ENCODE results near the gene UBL4A. TPM values are rescaled to one million over a fixed set of nuclear protein-coding genes. Genes with fewer than 3 reads are reported as not detected.
A peak's percentile ranks its signal among the peaks of the same experiment; 100 is the strongest.

The UBL4A gene
- total RNA-seq, 1 donor: 31.5 TPM

DNA sequence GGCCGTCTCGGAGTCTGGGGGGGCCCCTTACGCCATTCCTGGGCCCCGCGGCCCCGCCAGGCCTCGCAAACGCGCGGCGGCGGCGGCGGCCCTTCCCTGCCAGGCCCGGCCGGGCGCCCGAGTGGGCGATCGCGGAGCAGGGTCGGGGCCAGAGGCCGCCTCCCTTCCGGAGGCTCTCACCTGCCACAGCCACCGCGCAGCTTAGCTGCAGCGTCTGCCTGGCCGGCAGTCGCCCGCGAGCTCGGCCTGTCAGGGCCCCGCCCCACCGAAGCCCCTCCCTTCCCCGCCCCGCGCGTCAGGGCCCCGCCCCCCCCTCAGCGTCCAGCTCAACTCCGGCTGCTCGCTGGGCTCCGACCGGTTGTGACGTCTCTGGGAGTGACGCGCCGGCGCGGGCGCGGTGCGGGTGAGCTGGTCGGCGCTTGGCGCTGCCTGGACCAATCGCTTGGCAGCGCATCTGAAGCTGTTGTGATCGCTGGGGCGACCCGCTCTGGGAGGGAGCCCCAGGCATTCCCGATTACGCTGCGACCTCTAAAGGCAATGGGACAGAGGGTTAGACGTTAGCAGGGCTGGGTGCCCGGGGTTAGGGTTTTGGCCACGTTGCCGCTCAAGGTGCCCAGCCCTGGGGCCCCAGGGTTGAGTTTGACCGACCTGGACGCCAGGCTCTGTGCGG, 4.1 kb upstream of the UBL4A start, which contains the start of gene SLC10A3:
SLC10A3 (minus strand) TSS at position 216 of the 670 bp plus-strand sequence. CDS start 1,689 bp downstream, outside the sequence.
- Histone ChIP-seq H3K27me3 (ENCODE audit: insufficient read depth, low read length) (no peaks in the 10 kb centered on the region), H3K4me1 (ENCODE audit: insufficient read depth, low read length) (peaks cover 10% of the 10 kb centered on the region), H3K4me2 (ENCODE audit: insufficient read depth, low read length) (peak within 1 kb of the TSS; percentile 84), H2AFZ (ENCODE audit: low read length) (peak within 1 kb of the TSS; percentile 67), H3K4me3 (ENCODE audit: insufficient read depth, low read length) (peak within 1 kb of the TSS; percentile 73), H3K79me2 (ENCODE audit: insufficient read depth, low read length) (peaks cover 15% of the 10 kb centered on the region), H3K9me3 (ENCODE audit: low read depth, low read length) (no peaks in the 10 kb centered on the region), H4K20me1 (ENCODE audit: insufficient read depth, low read length) (peaks cover 7% of the 10 kb centered on the region), H3K27ac (ENCODE audit: low read depth, low read length) (peak within 1 kb of the TSS; percentile 69), H3K36me3 (ENCODE audit: insufficient read depth, low read length) (peaks cover 11% of the 10 kb centered on the region)
- TF ChIP-seq, protein P1, sequence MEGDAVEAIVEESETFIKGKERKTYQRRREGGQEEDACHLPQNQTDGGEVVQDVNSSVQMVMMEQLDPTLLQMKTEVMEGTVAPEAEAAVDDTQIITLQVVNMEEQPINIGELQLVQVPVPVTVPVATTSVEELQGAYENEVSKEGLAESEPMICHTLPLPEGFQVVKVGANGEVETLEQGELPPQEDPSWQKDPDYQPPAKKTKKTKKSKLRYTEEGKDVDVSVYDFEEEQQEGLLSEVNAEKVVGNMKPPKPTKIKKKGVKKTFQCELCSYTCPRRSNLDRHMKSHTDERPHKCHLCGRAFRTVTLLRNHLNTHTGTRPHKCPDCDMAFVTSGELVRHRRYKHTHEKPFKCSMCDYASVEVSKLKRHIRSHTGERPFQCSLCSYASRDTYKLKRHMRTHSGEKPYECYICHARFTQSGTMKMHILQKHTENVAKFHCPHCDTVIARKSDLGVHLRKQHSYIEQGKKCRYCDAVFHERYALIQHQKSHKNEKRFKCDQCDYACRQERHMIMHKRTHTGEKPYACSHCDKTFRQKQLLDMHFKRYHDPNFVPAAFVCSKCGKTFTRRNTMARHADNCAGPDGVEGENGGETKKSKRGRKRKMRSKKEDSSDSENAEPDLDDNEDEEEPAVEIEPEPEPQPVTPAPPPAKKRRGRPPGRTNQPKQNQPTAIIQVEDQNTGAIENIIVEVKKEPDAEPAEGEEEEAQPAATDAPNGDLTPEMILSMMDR (IDR thresholded peaks at IDR 0.05; ENCODE audit: extremely low read depth, low read depth, low read length): no peak
- DNase-seq (ENCODE audit: insufficient read length, low spot score, missing footprints): peak; percentile 100

DNA sequence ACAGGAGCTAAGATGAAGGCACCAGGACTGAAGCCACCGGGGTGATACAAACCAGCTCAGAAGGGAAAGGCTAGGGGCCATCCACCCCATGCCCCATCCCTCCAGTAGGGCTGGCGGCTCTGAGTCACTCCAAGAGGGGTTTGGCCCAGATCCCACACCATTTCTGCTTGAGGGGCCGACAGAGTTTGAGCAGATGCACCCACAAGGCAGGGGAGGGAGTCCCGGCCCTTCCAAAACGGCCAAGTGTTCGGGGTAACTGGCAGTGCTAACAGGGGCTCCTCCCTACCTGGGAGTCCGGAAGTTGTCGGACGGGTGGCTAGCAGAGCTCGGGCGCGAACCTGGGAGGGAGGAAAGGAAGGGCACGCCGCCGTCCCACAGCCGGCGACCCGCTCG, 3.6 kb upstream of the UBL4A start:
- H2AFZ ChIP-seq (ENCODE audit: low read length): peak overlapping the region; percentile 47
- TF ChIP-seq, protein P1 (IDR thresholded peaks at IDR 0.05; ENCODE audit: extremely low read depth, low read depth, low read length): no peak

DNA sequence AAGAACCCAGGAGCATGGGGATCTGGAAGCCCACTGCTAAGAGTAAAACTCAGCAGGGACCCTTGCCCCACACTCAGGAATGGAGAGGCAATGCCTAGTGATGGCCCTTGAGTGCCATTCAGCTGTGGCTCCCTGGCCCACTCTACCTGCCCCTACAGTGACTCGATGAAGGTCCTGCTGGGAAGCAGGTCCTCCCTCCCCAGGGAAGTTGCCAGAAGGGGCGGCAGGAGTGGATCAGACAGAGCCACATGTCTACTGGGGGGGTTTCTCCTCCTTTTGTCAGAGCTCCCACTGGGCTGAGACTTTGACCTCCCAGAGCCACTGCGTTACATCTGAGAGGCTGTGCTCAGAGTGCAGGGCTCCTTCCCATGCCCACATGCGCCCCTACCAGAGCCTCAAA, 2.8 kb upstream of the UBL4A start:
- peak; percentile 58 for DNase-seq (ENCODE audit: insufficient read length, low spot score, missing footprints)
- Histone ChIP-seq H3K9me3 (ENCODE audit: low read depth, low read length) (no peaks in the 10 kb centered on the region), H3K4me3 (ENCODE audit: insufficient read depth, low read length) (peak overlapping the region; percentile 73), H4K20me1 (ENCODE audit: insufficient read depth, low read length) (peaks cover 7% of the 10 kb centered on the region), H3K27ac (ENCODE audit: low read depth, low read length) (no peak overlapping the region), H3K4me2 (ENCODE audit: insufficient read depth, low read length) (peak overlapping the region; percentile 84), H3K27me3 (ENCODE audit: insufficient read depth, low read length) (no peaks in the 10 kb centered on the region), H3K36me3 (ENCODE audit: insufficient read depth, low read length) (peaks cover 19% of the 10 kb centered on the region), H2AFZ (ENCODE audit: low read length) (no peak overlapping the region), H3K4me1 (ENCODE audit: insufficient read depth, low read length) (peaks cover 10% of the 10 kb centered on the region), H3K79me2 (ENCODE audit: insufficient read depth, low read length) (peaks cover 22% of the 10 kb centered on the region)
- TF ChIP-seq, protein P1 (IDR thresholded peaks at IDR 0.05; ENCODE audit: extremely low read depth, low read depth, low read length): no peak

More for the DNA sequence above, 3.6 kb upstream of the UBL4A start:
- H3K4me3 ChIP-seq (ENCODE audit: insufficient read depth, low read length): peak overlapping the region; percentile 73
- no peaks in the 10 kb centered on the region for H3K27me3 ChIP-seq (ENCODE audit: insufficient read depth, low read length)
- DNase-seq (ENCODE audit: insufficient read length, low spot score, missing footprints): peak; percentile 94
- H3K36me3 ChIP-seq (ENCODE audit: insufficient read depth, low read length): peaks cover 13% of the 10 kb centered on the region
- peaks cover 7% of the 10 kb centered on the region for H4K20me1 ChIP-seq (ENCODE audit: insufficient read depth, low read length)
- peak overlapping the region; percentile 61 for H3K27ac ChIP-seq (ENCODE audit: low read depth, low read length)
- peak overlapping the region; percentile 84 for H3K4me2 ChIP-seq (ENCODE audit: insufficient read depth, low read length)
- H3K4me1 ChIP-seq (ENCODE audit: insufficient read depth, low read length): peaks cover 10% of the 10 kb centered on the region
- peaks cover 19% of the 10 kb centered on the region for H3K79me2 ChIP-seq (ENCODE audit: insufficient read depth, low read length)
- H3K9me3 ChIP-seq (ENCODE audit: low read depth, low read length): no peaks in the 10 kb centered on the region

DNA sequence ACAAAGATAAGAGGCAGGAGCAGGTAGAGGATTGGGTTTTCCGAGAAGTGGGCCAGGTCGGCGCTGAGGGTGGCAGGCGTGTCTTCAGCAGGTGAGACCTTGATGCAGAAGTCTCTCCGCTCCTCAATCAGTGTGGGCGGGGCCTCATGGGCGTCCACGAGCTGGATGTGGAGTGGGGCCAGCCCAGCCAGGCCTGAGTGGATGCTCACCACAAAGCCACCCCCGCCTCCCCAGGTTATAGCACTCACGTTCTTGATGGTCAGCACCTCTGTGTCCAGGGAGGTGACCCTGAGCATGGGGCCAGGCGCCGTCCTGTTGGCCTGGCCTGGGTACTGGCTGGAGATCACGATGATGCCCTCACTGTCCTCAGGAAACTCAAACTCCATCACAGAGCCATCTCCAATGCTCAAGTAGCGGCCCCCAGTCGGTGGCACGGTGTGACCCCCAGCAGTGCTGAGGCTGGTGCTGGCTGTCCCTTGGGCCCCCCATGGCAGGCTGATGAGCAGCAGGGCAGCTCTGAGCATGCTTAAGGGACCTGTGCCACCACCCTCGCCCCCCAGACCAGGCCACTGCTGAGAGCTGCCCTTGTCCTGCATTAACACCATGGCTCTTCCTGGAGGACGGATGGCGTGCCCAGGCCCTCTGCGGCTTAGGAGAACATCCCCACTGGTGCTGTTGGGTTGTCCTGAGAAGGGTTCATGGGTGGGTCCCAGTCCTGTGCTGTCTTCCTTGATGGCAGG, 2.1 kb upstream of the UBL4A start:
- Histone ChIP-seq H2AFZ (ENCODE audit: low read length) (no peak overlapping the region), H3K9me3 (ENCODE audit: low read depth, low read length) (no peaks in the 10 kb centered on the region), H3K4me3 (ENCODE audit: insufficient read depth, low read length) (no peak overlapping the region), H3K27me3 (ENCODE audit: insufficient read depth, low read length) (no peaks in the 10 kb centered on the region), H3K79me2 (ENCODE audit: insufficient read depth, low read length) (peaks cover 22% of the 10 kb centered on the region), H3K4me2 (ENCODE audit: insufficient read depth, low read length) (no peak overlapping the region), H3K27ac (ENCODE audit: low read depth, low read length) (no peak overlapping the region), H4K20me1 (ENCODE audit: insufficient read depth, low read length) (peaks cover 7% of the 10 kb centered on the region), H3K36me3 (ENCODE audit: insufficient read depth, low read length) (peaks cover 20% of the 10 kb centered on the region), H3K4me1 (ENCODE audit: insufficient read depth, low read length) (peaks cover 10% of the 10 kb centered on the region)
- peak; percentile 79 for DNase-seq (ENCODE audit: insufficient read length, low spot score, missing footprints)
- TF ChIP-seq, protein P1 (IDR thresholded peaks at IDR 0.05; ENCODE audit: extremely low read depth, low read depth, low read length): no peak
